Measurements from ENCODE around the gene NR3C1.

- TF ChIP-seq EP300 (IDR thresholded peaks at IDR 0.05) (no peak), CTCF (IDR thresholded peaks at IDR 0.05) (no peak)
These were observed 140.1 kb downstream of the NR3C1 start for GRCh38 chr5:143263272-143263810.

Measured in sigmoid colon (tissue), 4 donors.